GM23338 (cell line): Measurements from ENCODE around the gene DHRS7B. TPM values are rescaled to one million over a fixed set of nuclear protein-coding genes. Genes with fewer than 3 reads are reported as not detected.

Source experiments
- ATAC-seq: fragments of 200-7000 bp; cut with Tn5 transposase; 3 replicates; pipeline ENCODE4 v1.9.1; 2020
- DNase-seq: peaks from one replicate; pipeline ENCODE4 v3.0.0-alpha.2; 2015; ENCODE audit warnings: low spot score
- H2AFZ ChIP-seq: fragments of 200-600 bp; sonication (generic); 2 replicates; pipeline ENCODE4 v1.8.0; 2016; ENCODE audit warnings: antibody characterized with exemption, mild to moderate bottlenecking, moderate library complexity
- H3F3A ChIP-seq: fragments of 200-600 bp; sonication (generic); replicated peaks from 2 replicates; pipeline ENCODE4 v1.8.0; 2017; ENCODE audit warnings: antibody characterized with exemption, mixed run types, low read depth
- H3K27ac ChIP-seq: fragments of 200-600 bp; sonication (generic); 2 replicates; pipeline ENCODE4 v1.6.1; 2016; ENCODE audit warnings: low read depth
- H3K27me3 ChIP-seq: fragments of 200-600 bp; sonication (generic); 2 replicates; pipeline ENCODE4 v1.8.0; 2016; ENCODE audit warnings: mild to moderate bottlenecking, mixed run types, moderate library complexity; ENCODE audit not compliant: insufficient read depth
- H3K36me3 ChIP-seq: fragments of 200-600 bp; sonication (generic); 2 replicates; pipeline ENCODE4 v1.8.0; 2016; ENCODE audit warnings: mild to moderate bottlenecking; ENCODE audit not compliant: insufficient read depth
- H3K4me1 ChIP-seq: fragments of 200-600 bp; sonication (generic); 2 replicates; pipeline ENCODE4 v1.8.0; 2016; ENCODE audit warnings: mild to moderate bottlenecking, moderate library complexity; ENCODE audit not compliant: insufficient read depth
- H3K4me2 ChIP-seq: fragments of 200-600 bp; sonication (generic); 2 replicates; pipeline ENCODE4 v1.7.1; 2017; ENCODE audit warnings: mixed run types
- H3K4me3 ChIP-seq: fragments of 200-600 bp; sonication (generic); 2 replicates; pipeline ENCODE4 v1.6.1; 2016; ENCODE audit warnings: mixed run types
- H3K79me2 ChIP-seq: fragments of 200-600 bp; sonication (generic); replicated peaks from 2 replicates; pipeline ENCODE4 v1.8.0; 2017; ENCODE audit warnings: mild to moderate bottlenecking; ENCODE audit not compliant: insufficient read depth
- H3K9me2 ChIP-seq: fragments of 200-600 bp; sonication (generic); 2 replicates; pipeline ENCODE4 v1.8.0; 2017; ENCODE audit not compliant: insufficient read depth
- H4K20me1 ChIP-seq: fragments of 200-600 bp; sonication (generic); replicated peaks from 2 replicates; pipeline ENCODE4 v1.8.0; 2017; ENCODE audit warnings: mild to moderate bottlenecking; ENCODE audit not compliant: insufficient read depth
- H3K27ac Mint-ChIP-seq: 2 replicates; pipeline ENCODE4 v1.8.0; 2020; ENCODE audit warnings: inconsistent platforms, mild to moderate bottlenecking, moderate library complexity, mixed read lengths
- H3K27me3 Mint-ChIP-seq: 3 replicates; pipeline ENCODE4 v1.8.0; 2022; ENCODE audit warnings: low read depth, mild to moderate bottlenecking, moderate library complexity, mixed read lengths, inconsistent platforms; ENCODE audit not compliant: insufficient read depth, poor library complexity
- H3K36me3 Mint-ChIP-seq: 3 replicates; pipeline ENCODE4 v1.8.0; 2021; ENCODE audit warnings: low read depth, mild to moderate bottlenecking, inconsistent platforms, moderate library complexity, mixed read lengths
- H3K4me1 Mint-ChIP-seq: 3 replicates; pipeline ENCODE4 v1.8.0; 2020; ENCODE audit warnings: mild to moderate bottlenecking, inconsistent platforms, mixed read lengths
- H3K4me3 Mint-ChIP-seq: 3 replicates; pipeline ENCODE4 v1.8.0; 2021; ENCODE audit warnings: moderate library complexity, mild to moderate bottlenecking, inconsistent platforms, mixed read lengths
- H3K9me3 Mint-ChIP-seq: 3 replicates; pipeline ENCODE4 v1.8.0; 2020; ENCODE audit warnings: moderate library complexity, mild to moderate bottlenecking, inconsistent platforms, mixed read lengths
- CREB1 ChIP-seq: fragments of 250-450 bp; sonication (Bioruptor Pico); IDR thresholded peaks from 2 replicates; pipeline ENCODE4 v1.5.0; 2020; ENCODE audit warnings: low read depth, mild to moderate bottlenecking, moderate library complexity
- CTCF ChIP-seq, 2 experiments: fragments of 200-600 bp in 1 of 2; sonication (generic) in 1 of 2; conservative IDR thresholded peaks; 2 replicates each; pipeline versions ENCODE4 v1.5.1 to v1.6.1; 2016 to 2017; ENCODE audit warnings: antibody characterized with exemption in 2 of 2, low read depth in 2 of 2, mild to moderate bottlenecking in 2 of 2, moderate library complexity in 1 of 2
- EZH2phosphoT487 ChIP-seq: fragments of 200-600 bp; sonication (generic); IDR thresholded peaks from one replicate; pipeline ENCODE4 v1.8.1; 2018; ENCODE audit warnings: antibody characterized with exemption; ENCODE audit not compliant: unreplicated experiment
- POLR2AphosphoS5 ChIP-seq: IDR thresholded peaks from 2 replicates; pipeline ENCODE4 v1.6.1; 2016; ENCODE audit warnings: antibody characterized with exemption, low read depth
- ZNF114 ChIP-seq: fragments of 250-450 bp; sonication (Bioruptor Pico); IDR thresholded peaks from 2 replicates; pipeline ENCODE4 v1.5.0; 2020; ENCODE audit warnings: mild to moderate bottlenecking, moderate library complexity
- ZNF331 ChIP-seq: fragments of 250-450 bp; sonication (Bioruptor Pico); IDR thresholded peaks from 2 replicates; pipeline ENCODE4 v1.5.0; 2020; ENCODE audit warnings: low read depth, mild to moderate bottlenecking, moderate library complexity
- ZNF462 ChIP-seq: fragments of 250-450 bp; sonication (Bioruptor Pico); IDR thresholded peaks from 2 replicates; pipeline ENCODE4 v1.5.0; 2020; ENCODE audit warnings: mild to moderate bottlenecking, moderate library complexity
- polyA plus RNA-seq: library from polyadenylated mRNA; unstranded; fragments of >200 nt; fragmentation: Nextera tagmentation; extraction: Ambion mirVana; gene quantifications from 2 replicates; pipeline ENCODE4 v1.2.1, GENCODE V29; 2016
- total RNA-seq: library from RNA; depleted of rRNA; stranded (reverse); fragments of >200 nt; shearing (Covaris generic); gene quantifications from 2 replicates; pipeline ENCODE4 v1.2.3, GENCODE V29; 2014

DHRS7B gene
- total and polyA plus RNA-seq, 2 experiments from 2014 or later, result 26.6 to 27.9 TPM

DNA sequence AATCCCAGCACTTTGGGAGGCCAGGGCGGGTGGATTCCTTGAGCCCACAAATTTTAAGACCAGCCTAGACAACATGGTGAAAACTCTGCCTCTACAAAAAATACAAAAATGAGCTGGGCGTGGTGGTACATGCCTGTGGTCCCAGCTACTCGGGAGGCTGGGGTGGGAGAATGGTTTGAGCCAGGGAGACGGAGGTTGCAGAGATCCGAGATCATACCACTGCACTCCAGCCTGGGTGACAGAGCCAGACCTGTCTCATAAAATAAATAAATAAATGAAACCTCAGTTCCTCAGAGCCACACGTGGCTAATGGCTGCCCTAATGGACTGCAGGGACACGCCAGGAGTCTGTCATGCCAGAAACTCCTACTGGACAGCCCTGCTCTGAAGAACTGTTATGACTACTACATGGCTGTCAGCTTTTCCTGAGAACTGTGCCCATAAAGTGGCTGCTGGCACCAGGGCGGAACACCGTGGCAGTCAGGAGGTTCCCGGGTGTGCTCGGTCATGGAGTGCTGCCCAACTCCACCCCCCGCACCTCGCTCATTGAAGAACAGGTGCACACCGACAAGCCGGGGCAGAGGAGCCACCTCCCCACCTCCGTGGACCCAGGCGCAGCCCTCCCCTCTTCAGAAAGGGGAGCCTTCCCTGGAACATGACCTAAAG is 82.9 kb downstream of the DHRS7B start:
- peaks cover 6% of the 10 kb centered on the region; the same call in 1 of the 2 replicates for H3K36me3 ChIP-seq
- peaks cover 25% of the 10 kb centered on the region for H3K4me1 ChIP-seq
- DNase-seq, result no peak
- Mint-ChIP-seq H3K27ac (no peak overlapping the region), H3K36me3 (peaks cover 25% of the 10 kb centered on the region), H3K9me3 (no peaks in the 10 kb centered on the region), H3K4me1 (peaks cover 30% of the 10 kb centered on the region), H3K27me3 (peaks cover 5% of the 10 kb centered on the region), H3K4me3 (no peak overlapping the region)
- no peaks in the 10 kb centered on the region for H3K27me3 ChIP-seq
- H3F3A ChIP-seq, result peaks cover 6% of the 10 kb centered on the region
- ATAC-seq, result no peak
- peaks cover 92% of the 10 kb centered on the region for H3K79me2 ChIP-seq
- no peak overlapping the region for H3K4me3 ChIP-seq
- peaks cover 65% of the 10 kb centered on the region for H4K20me1 ChIP-seq
- H2AFZ ChIP-seq, result no peak overlapping the region
- no peak for TF ChIP-seq CTCF (conservative IDR thresholded peaks at IDR 0.05; ENCODE audit: low read depth in 2 of 2)
- H3K9me2 ChIP-seq, result no peaks in the 10 kb centered on the region
- no peak overlapping the region for H3K4me2 ChIP-seq
- no peak overlapping the region for H3K27ac ChIP-seq

DNA sequence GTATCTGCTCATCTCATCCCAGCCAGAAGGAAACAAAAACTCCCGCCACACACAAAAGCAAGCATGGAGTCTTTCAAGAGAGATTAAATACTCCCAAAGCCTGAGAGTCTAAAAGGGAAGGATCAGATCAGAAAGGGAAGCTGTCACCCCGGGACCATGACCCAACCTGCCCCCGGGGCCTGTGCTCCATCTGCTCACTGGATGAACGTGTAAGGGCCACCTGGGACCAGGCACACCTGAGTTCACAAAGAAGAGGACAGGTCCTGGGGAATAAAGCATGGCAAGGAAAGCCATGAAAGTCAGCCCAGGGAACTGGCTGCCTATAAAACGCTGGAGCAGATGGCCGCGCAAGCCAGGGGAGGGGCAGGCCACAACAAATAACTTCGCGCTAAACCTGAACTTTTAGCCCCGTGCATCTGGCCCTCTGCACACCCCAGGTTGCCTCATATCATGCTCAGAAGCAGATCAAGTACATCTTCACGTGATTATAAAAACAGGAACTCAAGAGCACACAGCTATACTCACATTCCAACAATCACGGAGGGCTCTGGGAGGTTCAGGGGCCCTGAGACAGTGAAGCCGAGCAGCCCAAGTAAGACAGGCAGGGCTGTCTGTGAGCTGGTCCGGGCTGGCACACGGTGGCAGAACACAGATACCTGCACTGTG is 83.8 kb downstream of the DHRS7B start:
- H3K36me3 Mint-ChIP-seq, result peaks cover 25% of the 10 kb centered on the region
- Histone ChIP-seq H3K9me2 (no peaks in the 10 kb centered on the region), H3F3A (peaks cover 6% of the 10 kb centered on the region), H3K4me3 (no peak overlapping the region), H3K4me1 (peaks cover 18% of the 10 kb centered on the region), H3K36me3 (peaks cover 6% of the 10 kb centered on the region; the same call in 1 of the 2 replicates), H3K27me3 (no peaks in the 10 kb centered on the region), H3K4me2 (no peak overlapping the region), H3K27ac (0 out of 2 replicates have a peak overlapping the region, but pooled peaks have one; percentile 19), H3K79me2 (peaks cover 83% of the 10 kb centered on the region), H2AFZ (no peak overlapping the region), H4K20me1 (peaks cover 56% of the 10 kb centered on the region)
- no peak for DNase-seq
- ATAC-seq, result no peak
- peaks cover 2% of the 10 kb centered on the region for H3K27me3 Mint-ChIP-seq
- H3K9me3 Mint-ChIP-seq, result no peaks in the 10 kb centered on the region
- peak overlapping the region; percentile 48; the same call in 1 of the 2 replicates for H3K27ac Mint-ChIP-seq
- H3K4me3 Mint-ChIP-seq, result no peak overlapping the region
- H3K4me1 Mint-ChIP-seq, result peaks cover 28% of the 10 kb centered on the region
- TF ChIP-seq ZNF462 (no peak), ZNF331 (CRISPR knock-in tag) (no peak), ZNF114 (CRISPR knock-in tag) (no peak), POLR2AphosphoS5 (no peak), EZH2phosphoT487 (no peak), CREB1 (no peak), CTCF (conservative IDR thresholded peaks at IDR 0.05; ENCODE audit: low read depth in 2 of 2) (no peak)
